Smooth muscle cell of the brain vasculature (primary cell): ENCODE measurements around the gene ALOX15B.

Experiments
- DNase-seq: peaks from one replicate; pipeline ENCODE4 v3.0.0-alpha.2; 2012; ENCODE audit warnings: low read depth, low spot score

Gene ALOX15B

GRCh38 chr17:8032442-8032841 lies 6.4 kb upstream of the ALOX15B start:
- DNase-seq: no peak

- no peak for DNase-seq
Measured at GRCh38 chr17:8039611-8040168, 831 bp downstream of the ALOX15B start.

DNA sequence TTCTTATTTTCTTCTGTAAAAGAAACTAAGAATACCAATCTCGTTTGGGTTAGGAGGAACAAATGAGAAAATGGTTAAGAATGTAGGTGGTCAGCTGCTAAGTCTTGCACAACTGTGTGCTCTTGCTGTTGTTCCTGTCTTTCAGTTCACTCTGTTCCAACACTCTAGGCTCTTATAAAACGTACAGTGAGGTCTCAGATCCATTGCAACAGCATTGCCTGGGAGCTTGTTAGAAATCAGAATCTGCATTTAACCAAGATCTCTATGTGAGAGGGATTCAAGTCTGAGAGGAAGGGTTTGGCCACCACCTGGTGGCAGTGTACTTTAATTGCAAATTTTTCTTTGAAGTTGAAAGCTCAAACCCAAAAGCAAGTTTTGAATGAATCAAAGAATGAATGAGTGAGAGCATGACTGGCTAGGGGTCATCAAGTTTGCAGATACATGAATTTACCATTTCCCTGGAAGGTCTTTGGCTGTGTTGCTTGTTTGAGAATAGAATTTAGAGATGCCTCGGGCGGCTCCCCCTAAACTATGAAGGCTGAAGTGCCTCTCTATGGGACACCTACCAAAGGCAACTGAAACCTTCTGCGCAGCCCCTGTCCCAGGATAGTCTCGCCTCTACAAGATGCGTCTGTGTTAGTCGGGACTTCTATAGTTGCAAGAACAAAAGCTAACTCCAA lies 2.5 kb downstream of the ALOX15B start:
- no peak for DNase-seq

DNA sequence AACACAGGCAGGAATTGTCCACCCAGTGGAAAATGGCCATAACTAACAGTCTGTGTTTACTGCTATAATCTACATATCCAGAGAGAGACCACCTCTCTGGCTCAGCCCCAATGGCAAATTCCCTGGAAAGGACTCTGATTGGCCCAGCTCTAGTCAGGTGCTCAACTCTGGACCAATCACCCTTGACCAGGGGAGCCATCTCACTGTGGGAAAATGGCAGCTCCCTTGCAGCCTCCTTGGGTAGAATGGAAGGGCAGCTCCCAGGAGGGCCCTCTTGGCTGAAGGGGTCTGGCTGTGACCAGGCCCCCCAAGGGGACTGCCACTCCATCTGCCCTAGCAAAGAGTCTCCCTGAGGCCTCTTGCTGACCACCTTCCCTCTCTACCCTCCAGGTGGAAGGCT lies 3.1 kb downstream of the ALOX15B start:
- no peak for DNase-seq

- DNase-seq: no peak
Measured at GRCh38 chr17:8044819-8045810, 6.3 kb downstream of the ALOX15B start.

- DNase-seq: no peak
Measured at GRCh38 chr17:8046306-8046928, 7.6 kb downstream of the ALOX15B start.

GRCh38 chr17:8046929-8047768 lies 8.3 kb downstream of the ALOX15B start:
- DNase-seq: no peak

GRCh38 chr17:8047769-8048110 lies 8.9 kb downstream of the ALOX15B start:
- DNase-seq: no peak

DNA sequence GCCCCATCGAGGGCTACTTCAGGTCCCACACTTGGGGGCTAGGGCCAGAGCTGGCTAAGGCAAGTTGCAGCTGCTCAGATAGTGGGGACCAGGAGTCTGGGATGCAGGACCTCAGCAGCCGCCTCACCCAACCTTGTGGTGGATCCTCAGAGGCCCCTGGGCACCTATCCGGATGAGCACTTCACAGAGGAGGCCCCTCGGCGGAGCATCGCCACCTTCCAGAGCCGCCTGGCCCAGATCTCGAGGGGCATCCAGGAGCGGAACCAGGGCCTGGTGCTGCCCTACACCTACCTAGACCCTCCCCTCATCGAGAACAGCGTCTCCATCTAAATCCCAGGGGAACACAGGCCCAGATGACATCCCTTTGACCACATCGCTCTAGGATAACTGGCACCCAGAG lies 9.4 kb downstream of the ALOX15B start:
- no peak for DNase-seq

DNA sequence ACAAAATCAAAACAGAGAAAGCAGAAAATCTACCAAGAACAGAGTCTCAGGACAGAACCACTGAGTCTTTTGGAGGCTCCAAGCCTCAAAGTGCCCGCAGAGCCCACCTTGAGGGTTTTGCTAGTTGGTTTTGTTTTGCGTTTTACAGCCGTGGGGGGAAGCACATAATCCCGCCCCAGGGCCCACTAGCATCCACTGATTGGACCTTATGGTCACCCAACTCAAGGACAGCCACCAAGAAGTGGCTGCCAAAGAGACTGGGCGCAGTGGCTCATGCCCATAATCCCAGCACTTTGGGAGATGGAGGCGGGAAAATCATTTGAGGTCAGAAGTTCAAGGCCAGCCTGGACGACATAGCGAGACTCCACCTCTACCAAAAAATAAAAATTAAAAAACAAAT lies 9.9 kb downstream of the ALOX15B start:
- DNase-seq: no peak

DNA sequence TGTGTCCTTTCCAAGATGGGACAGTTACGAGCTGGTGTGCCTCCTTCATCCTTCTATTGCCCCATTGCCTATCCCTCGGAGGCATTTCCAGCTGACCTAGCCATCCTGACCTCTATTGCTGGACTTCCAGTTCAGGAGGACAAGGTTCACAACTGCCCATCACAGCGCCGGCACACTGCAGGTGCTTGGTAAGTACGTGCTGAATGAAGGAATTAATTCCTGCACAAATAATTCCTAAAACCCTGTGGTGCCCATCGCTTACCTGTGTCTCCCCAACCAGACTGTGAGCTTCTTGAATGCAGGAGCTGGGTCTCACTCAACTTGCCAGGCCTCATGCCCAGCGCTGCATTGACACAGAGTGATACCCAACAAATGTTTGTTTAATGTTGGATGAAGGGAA lies 13.0 kb downstream of the ALOX15B start:
- DNase-seq: no peak

DNA sequence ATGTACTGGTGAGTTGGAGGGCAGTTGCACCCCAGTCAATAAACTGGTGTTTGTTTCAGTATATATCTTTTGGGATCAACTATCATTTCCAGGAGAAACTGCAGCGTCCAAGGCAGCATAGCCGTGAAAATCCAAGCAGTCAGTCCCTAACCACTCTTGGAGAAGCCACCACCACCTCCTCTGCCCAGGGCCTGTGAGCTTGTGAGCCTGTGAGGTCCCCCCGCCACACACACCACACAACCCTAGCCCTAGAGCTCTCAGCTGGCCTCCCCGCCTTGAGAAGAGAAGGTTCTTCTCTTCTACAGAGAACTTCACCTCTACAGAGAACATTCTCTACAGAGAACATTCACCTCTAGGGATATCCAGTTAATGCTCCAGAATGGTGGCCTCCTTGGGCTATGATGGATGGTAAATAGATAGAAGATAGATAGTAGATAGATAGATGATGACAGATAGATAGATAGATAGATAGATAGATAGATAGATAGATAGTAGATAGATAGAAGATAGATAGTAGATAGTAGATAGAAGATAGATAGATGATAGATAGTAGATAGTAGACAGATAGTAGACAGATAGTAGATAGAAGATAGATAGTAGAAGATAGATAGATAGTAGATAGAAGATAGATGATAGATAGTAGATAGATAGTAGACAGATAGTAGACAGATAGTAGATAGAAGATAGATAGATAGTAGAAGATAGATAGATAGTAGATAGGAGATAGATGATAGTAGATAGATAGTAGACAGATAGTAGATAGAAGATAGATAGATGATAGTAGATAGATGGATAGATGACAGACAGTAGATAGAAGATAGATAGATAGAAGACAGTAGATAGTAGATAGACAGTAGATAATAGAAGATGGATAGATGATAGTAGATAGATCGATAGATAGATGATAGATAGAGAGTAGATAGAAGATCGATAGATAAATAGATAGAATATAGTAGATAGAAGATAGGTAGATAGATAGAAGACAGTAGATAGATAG lies 13.7 kb downstream of the ALOX15B start:
- no peak for DNase-seq

GRCh38 chr17:8053600-8053999 lies 14.7 kb downstream of the ALOX15B start:
- no peak for DNase-seq

GRCh38 chr17:8055851-8056231 lies 17.0 kb downstream of the ALOX15B start:
- no peak for DNase-seq

GRCh38 chr17:8056232-8056975 lies 17.5 kb downstream of the ALOX15B start:
- no peak for DNase-seq

- DNase-seq: no peak
Measured at GRCh38 chr17:8056976-8057625, 18.2 kb downstream of the ALOX15B start.

- DNase-seq: no peak
Measured at GRCh38 chr17:8057691-8058114, 18.8 kb downstream of the ALOX15B start.

DNA sequence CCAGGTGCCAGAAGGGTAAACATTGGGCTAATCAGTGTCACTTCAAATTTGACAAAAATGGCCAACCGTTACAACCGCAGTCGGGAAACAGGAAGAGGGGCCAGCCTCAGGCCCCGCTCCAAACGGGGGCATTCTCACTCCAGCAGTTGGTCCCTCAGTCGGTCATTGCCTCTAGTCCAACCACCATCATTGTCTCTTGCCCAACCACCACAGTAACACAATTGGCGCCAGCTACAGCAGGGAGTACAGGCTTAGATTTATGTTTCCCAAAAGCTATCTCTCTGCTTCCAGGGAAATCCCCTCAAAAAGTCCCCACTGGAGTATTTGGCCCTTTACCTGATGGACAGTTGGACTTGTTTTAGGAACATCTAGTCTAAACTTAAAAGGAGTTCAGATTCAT lies 20.3 kb downstream of the ALOX15B start:
- DNase-seq: no peak

GRCh38 chr17:8060274-8060673 lies 21.4 kb downstream of the ALOX15B start:
- DNase-seq: no peak
